HCT116 (cell line): ENCODE data around the gene ZNF670. TPM values are rescaled to one million over a fixed set of nuclear protein-coding genes. Genes with fewer than 3 reads are reported as not detected.

ENCODE experiments used
- ATAC-seq: fragments of 200-7000 bp; cut with Tn5 transposase; 2 replicates; pipeline ENCODE4 v1.9.1; 2020; ENCODE audit warnings: mild to moderate bottlenecking, moderate library complexity
- BruUV-seq: library from RNA; stranded (reverse); fragments of 400-500 nt; replicated peaks from 2 replicates; lab custom pipeline; 2021; lab: Mats Ljungman, UMichigan
- CTCF ChIA-PET: fragments of 300-600 bp; sonication (Branson Sonifier 250); formaldehyde crosslinking; loops from one replicate; lab custom pipeline; 2021; ENCODE audit warnings: antibody characterized with exemption; lab: Charles Lee
- POLR2A ChIA-PET: fragments of 300-600, 350-600 bp; sonication (Branson Sonifier 250); formaldehyde crosslinking; loops from one replicate; lab custom pipeline; 2021; ENCODE audit warnings: antibody characterized with exemption; lab: Charles Lee
- RAD21 ChIA-PET, 2 experiments: fragments of 300-600 bp; sonication (Branson Sonifier 250); formaldehyde crosslinking; loops; one replicate each; lab custom pipeline; 2023; ENCODE audit warnings: low total read pairs in 2 of 2; ENCODE audit not compliant: uncharacterized antibody in 2 of 2, unreplicated experiment in 2 of 2, low non-redundant PET in 1 of 2; lab: Charles Lee
- DNase-seq: peaks from one replicate; pipeline ENCODE4 v3.0.0-alpha.2; 2010; ENCODE audit warnings: low read depth, low spot score
- H2AFZ ChIP-seq: fragments of 200-600 bp; shearing (Covaris generic), sonication (generic); 2 replicates; pipeline ENCODE4 v1.6.1; 2017; ENCODE audit warnings: low read depth, mixed run types, mixed read lengths, antibody characterized with exemption, low read length; ENCODE audit not compliant: poor library complexity, severe bottlenecking
- H3K27ac ChIP-seq: 2 replicates; pipeline ENCODE4 v1.5.1; 2012; ENCODE audit warnings: low read depth, low read length
- H3K27me3 ChIP-seq: fragments of 200-600 bp; sonication (generic); 2 replicates; pipeline ENCODE4 v1.6.1; 2016; ENCODE audit warnings: mixed run types, low read length, mixed read lengths; ENCODE audit not compliant: insufficient read depth
- H3K36me3 ChIP-seq, 2 experiments: fragments of 200-500 bp in 1 of 2; fragments of 200-600 bp in 1 of 2; sonication (Bioruptor generic) in 1 of 2; sonication (generic) in 1 of 2; 2 replicates each; pipeline versions ENCODE4 v1.5.1 to v1.6.1; 2014 to 2016; ENCODE audit warnings: low read length in 2 of 2, inconsistent platforms in 1 of 2, mixed read lengths in 1 of 2, mixed run types in 1 of 2; ENCODE audit not compliant: insufficient read depth in 2 of 2, control insufficient read depth in 1 of 2
- H3K4me1 ChIP-seq, 2 experiments: fragments of 200-600 bp in 1 of 2; sonication (generic) in 1 of 2; 2 replicates each; pipeline versions ENCODE4 v1.5.1 to v1.6.1; 2012 to 2017; ENCODE audit warnings: low read length in 2 of 2, inconsistent platforms in 1 of 2, mild to moderate bottlenecking in 1 of 2, mixed read lengths in 1 of 2, mixed run types in 1 of 2, moderate library complexity in 1 of 2; ENCODE audit not compliant: insufficient read depth in 2 of 2, control insufficient read depth in 1 of 2
- H3K4me2 ChIP-seq: fragments of 200-600 bp; sonication (generic); 2 replicates; pipeline ENCODE4 v1.6.1; 2017; ENCODE audit warnings: mixed run types, low read length, mixed read lengths
- H3K4me3 ChIP-seq, 2 experiments: fragments of 200-600 bp in 1 of 2; sonication (generic) in 1 of 2; replicated peaks in 1 of 2; 2 replicates each; pipeline ENCODE4 v1.5.1; 2011 to 2016; ENCODE audit warnings: low read length in 2 of 2, control low read depth in 1 of 2, low read depth in 1 of 2, mild to moderate bottlenecking in 1 of 2, mixed read lengths in 1 of 2, mixed run types in 1 of 2
- H3K79me2 ChIP-seq: fragments of 200-600 bp; sonication (generic); 2 replicates; pipeline ENCODE4 v1.6.1; 2017; ENCODE audit warnings: mild to moderate bottlenecking, mixed run types, low read length, moderate library complexity, mixed read lengths; ENCODE audit not compliant: insufficient read depth
- H3K9ac ChIP-seq: fragments of 200-600 bp; sonication (generic); 2 replicates; pipeline ENCODE4 v1.6.1; 2016; ENCODE audit warnings: low read length, mixed read lengths
- H3K9me2 ChIP-seq: fragments of 200-600 bp; sonication (generic), shearing (Covaris generic); 2 replicates; pipeline ENCODE4 v1.6.1; 2017; ENCODE audit warnings: mixed run types, mild to moderate bottlenecking, moderate library complexity; ENCODE audit not compliant: insufficient read depth
- H3K9me3 ChIP-seq, 2 experiments: fragments of 200-500 bp in 1 of 2; fragments of 200-600 bp in 1 of 2; sonication (Bioruptor generic) in 1 of 2; sonication (generic) in 1 of 2; 2 replicates each; pipeline ENCODE4 v1.6.1; 2014 to 2017; ENCODE audit warnings: low read length in 2 of 2, mixed read lengths in 2 of 2, inconsistent platforms in 1 of 2, low read depth in 1 of 2, mild to moderate bottlenecking in 1 of 2, mixed run types in 1 of 2, moderate library complexity in 1 of 2; ENCODE audit not compliant: control insufficient read depth in 1 of 2, insufficient read depth in 1 of 2
- H4K20me1 ChIP-seq: fragments of 200-600 bp; sonication (generic), shearing (Covaris generic); 2 replicates; pipeline ENCODE4 v1.6.1; 2017; ENCODE audit warnings: mixed run types, mild to moderate bottlenecking, moderate library complexity; ENCODE audit not compliant: insufficient read depth
- CBX3 ChIP-seq: IDR thresholded peaks from 2 replicates; pipeline ENCODE4 v1.6.1; 2012; ENCODE audit warnings: low read depth
- CEBPB ChIP-seq: IDR thresholded peaks from 2 replicates; pipeline ENCODE4 v1.6.1; 2012; ENCODE audit warnings: low read depth
- ELF1 ChIP-seq: IDR thresholded peaks from 2 replicates; pipeline ENCODE4 v1.6.1; 2012; ENCODE audit warnings: low read depth, borderline replicate concordance
- EZH2phosphoT487 ChIP-seq: fragments of 200-600 bp; IDR thresholded peaks from 2 replicates; pipeline ENCODE4 v1.6.1; 2018; ENCODE audit warnings: antibody characterized with exemption, borderline replicate concordance
- FOSL1 ChIP-seq: IDR thresholded peaks from 2 replicates; pipeline ENCODE4 v1.6.1; 2012; ENCODE audit warnings: low read depth
- JUND ChIP-seq: IDR thresholded peaks from 2 replicates; pipeline ENCODE4 v1.6.1; 2012
- POLR2A ChIP-seq: IDR thresholded peaks from 2 replicates; pipeline ENCODE4 v1.7.0; 2011; ENCODE audit warnings: borderline replicate concordance; ENCODE audit not compliant: insufficient read depth, insufficient read length; ENCODE audit errors: extremely low read depth
- RAD21 ChIP-seq: IDR thresholded peaks from 2 replicates; pipeline ENCODE4 v1.6.1; 2012; ENCODE audit warnings: low read depth, mild to moderate bottlenecking
- SIN3A ChIP-seq: IDR thresholded peaks from 2 replicates; pipeline ENCODE4 v1.6.1; 2012; ENCODE audit warnings: low read depth
- SP1 ChIP-seq: IDR thresholded peaks from 2 replicates; pipeline ENCODE4 v1.6.1; 2012; ENCODE audit warnings: low read depth
- SRF ChIP-seq: IDR thresholded peaks from 2 replicates; pipeline ENCODE4 v1.6.1; 2012; ENCODE audit warnings: low read depth
- TCF7L2 ChIP-seq: IDR thresholded peaks from 2 replicates; pipeline ENCODE4 v1.7.0; 2011; ENCODE audit warnings: borderline replicate concordance, inconsistent platforms; ENCODE audit not compliant: insufficient read depth, insufficient read length; ENCODE audit errors: extremely low read depth
- YY1 ChIP-seq: IDR thresholded peaks from 2 replicates; pipeline ENCODE4 v1.6.1; 2011; ENCODE audit warnings: low read length, low read depth, moderate library complexity, mild to moderate bottlenecking; ENCODE audit not compliant: insufficient replicate concordance; ENCODE audit errors: extremely low read depth
- ZFX ChIP-seq: fragments of 450-650 bp; IDR thresholded peaks from 2 replicates; pipeline ENCODE4 v1.6.1; 2017
- ZNF274 ChIP-seq: fragments of 200-500 bp; sonication (Bioruptor generic); IDR thresholded peaks from 2 replicates; pipeline ENCODE4 v1.6.1; 2014; ENCODE audit warnings: mild to moderate bottlenecking, low read depth, low read length, inconsistent platforms
- intact Hi-C: fragments of 100-400 bp; cut with micrococcal nuclease; formaldehyde crosslinking; loops from 2 replicates; pipeline ENCODE4 v1.10.0; 2022
- total RNA-seq: library from RNA; stranded (reverse); gene quantifications from one replicate; pipeline ENCODE4 v1.2.1, GENCODE V29; 2021; ENCODE audit not compliant: unreplicated experiment
- TF ChIP-seq, protein P1 (sequence below): IDR thresholded peaks from 2 replicates; pipeline ENCODE4 v1.6.1; 2012; ENCODE audit warnings: low read depth
- TF ChIP-seq, protein P2 (sequence below): IDR thresholded peaks from 2 replicates; pipeline ENCODE4 v1.6.1; 2012

ZNF670 gene
- total RNA-seq, 1 experiment from 2014 or later, result 6.9 TPM

DNA sequence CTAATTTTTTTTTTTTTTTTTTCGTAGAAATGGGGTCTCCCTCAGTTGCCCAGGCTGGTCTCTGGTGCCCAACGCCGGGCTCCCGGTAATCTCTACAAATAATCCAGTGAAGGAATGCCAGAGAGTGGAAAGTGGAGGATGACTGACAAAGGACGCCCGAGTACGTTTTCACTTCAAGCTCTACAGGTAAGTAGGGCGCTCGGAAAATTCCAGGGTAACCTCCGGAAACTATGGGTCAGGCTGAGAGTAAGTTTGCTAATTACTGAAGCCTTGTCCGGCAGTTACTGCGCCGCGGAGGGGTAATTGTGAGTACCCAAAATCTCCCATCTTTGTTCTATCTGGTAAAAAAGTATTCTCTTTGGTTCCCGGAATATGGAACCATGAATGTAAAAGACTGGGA is 27.4 kb upstream of the ZNF670 start:
- H3K36me3 ChIP-seq, result peaks cover 7 to 16% of the 10 kb centered on the region in 2 experiments
- H3K9ac ChIP-seq, result no peak overlapping the region
- POLR2A ChIA-PET, result no interaction called here
- no peaks in the 10 kb centered on the region for H3K27me3 ChIP-seq
- H2AFZ ChIP-seq, result no peak overlapping the region
- TF ChIP-seq ELF1 (no peak), SP1 (no peak), SRF (no peak), TCF7L2 (no peak), RAD21 (no peak), YY1 (no peak), ZFX (no peak), SIN3A (no peak)
- TF ChIP-seq, all 23 proteins: peak for 0
- ChIA-PET CTCF (no interaction called here), RAD21 (no interaction called here)
- Histone ChIP-seq H3K4me1 (peaks cover 5 to 10% of the 10 kb centered on the region in 2 experiments; a peak in 2 of 4 replicates), H3K79me2 (peaks cover 22% of the 10 kb centered on the region), H3K27ac (no peak overlapping the region), H3K9me2 (no peaks in the 10 kb centered on the region), H3K9me3 (peaks cover 4 to 18% of the 10 kb centered on the region in 2 experiments; a peak in 2 of 4 replicates), H3K4me3 (no peak overlapping the region), H4K20me1 (no peaks in the 10 kb centered on the region), H3K4me2 (no peak overlapping the region)
- ATAC-seq, result no peak
- intact Hi-C loops, result loop anchor here (2.0 kb wide), 1 partner anchor 27 kb away; the partner anchor contains the start of gene ZNF670
- BruUV-seq, result no TSS peak
- DNase-seq, result no peak

DNA sequence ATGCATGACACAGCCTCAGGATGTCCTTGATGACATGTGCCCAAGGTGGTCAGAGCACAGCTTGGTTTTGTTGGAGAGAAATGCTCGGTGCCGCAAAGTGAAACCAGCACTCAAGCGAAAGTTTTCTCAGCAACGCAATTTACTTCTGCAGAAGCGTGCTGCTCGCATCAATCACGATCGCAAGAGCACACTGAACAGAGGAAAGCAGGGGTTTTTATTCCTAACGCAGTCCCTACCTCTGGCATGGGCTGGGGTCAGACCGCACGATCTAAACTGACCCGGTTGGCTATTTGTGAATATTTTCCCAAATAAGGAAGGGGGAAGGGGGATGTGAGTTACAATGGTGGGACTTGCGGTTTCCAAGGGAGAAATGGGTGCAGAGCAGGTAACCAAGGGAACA is 26.4 kb upstream of the ZNF670 start:
- Histone ChIP-seq H3K4me3 (no peak overlapping the region; a peak in 1 of 4 replicates), H2AFZ (no peak overlapping the region), H3K27ac (peak overlapping the region; percentile 84; the same call in 1 of the 2 replicates), H3K79me2 (peaks cover 22% of the 10 kb centered on the region), H3K27me3 (no peaks in the 10 kb centered on the region), H3K9me2 (no peaks in the 10 kb centered on the region), H3K9ac (no peak overlapping the region), H3K9me3 (peaks cover 10 to 26% of the 10 kb centered on the region in 2 experiments; a peak in 2 of 4 replicates), H3K4me1 (peaks cover 5 to 10% of the 10 kb centered on the region in 2 experiments; a peak in 2 of 4 replicates), H3K36me3 (peaks cover 14 to 24% of the 10 kb centered on the region in 2 experiments), H3K4me2 (peak overlapping the region; percentile 87; the same call in 1 of the 2 replicates), H4K20me1 (no peaks in the 10 kb centered on the region)
- intact Hi-C loops, result loop anchor here (2.0 kb wide), 1 partner anchor 26 kb away; the partner anchor contains the start of gene ZNF670
- ChIA-PET CTCF (no interaction called here), POLR2A (no interaction called here), RAD21 (no interaction called here)
- DNase-seq, result no peak
- no peak for ATAC-seq
- TF ChIP-seq FOSL1, result no peak
- no peak for TF ChIP-seq JUND
- no peak for TF ChIP-seq EZH2phosphoT487
- no peak for TF ChIP-seq ZNF274
- TF ChIP-seq, protein P1, sequence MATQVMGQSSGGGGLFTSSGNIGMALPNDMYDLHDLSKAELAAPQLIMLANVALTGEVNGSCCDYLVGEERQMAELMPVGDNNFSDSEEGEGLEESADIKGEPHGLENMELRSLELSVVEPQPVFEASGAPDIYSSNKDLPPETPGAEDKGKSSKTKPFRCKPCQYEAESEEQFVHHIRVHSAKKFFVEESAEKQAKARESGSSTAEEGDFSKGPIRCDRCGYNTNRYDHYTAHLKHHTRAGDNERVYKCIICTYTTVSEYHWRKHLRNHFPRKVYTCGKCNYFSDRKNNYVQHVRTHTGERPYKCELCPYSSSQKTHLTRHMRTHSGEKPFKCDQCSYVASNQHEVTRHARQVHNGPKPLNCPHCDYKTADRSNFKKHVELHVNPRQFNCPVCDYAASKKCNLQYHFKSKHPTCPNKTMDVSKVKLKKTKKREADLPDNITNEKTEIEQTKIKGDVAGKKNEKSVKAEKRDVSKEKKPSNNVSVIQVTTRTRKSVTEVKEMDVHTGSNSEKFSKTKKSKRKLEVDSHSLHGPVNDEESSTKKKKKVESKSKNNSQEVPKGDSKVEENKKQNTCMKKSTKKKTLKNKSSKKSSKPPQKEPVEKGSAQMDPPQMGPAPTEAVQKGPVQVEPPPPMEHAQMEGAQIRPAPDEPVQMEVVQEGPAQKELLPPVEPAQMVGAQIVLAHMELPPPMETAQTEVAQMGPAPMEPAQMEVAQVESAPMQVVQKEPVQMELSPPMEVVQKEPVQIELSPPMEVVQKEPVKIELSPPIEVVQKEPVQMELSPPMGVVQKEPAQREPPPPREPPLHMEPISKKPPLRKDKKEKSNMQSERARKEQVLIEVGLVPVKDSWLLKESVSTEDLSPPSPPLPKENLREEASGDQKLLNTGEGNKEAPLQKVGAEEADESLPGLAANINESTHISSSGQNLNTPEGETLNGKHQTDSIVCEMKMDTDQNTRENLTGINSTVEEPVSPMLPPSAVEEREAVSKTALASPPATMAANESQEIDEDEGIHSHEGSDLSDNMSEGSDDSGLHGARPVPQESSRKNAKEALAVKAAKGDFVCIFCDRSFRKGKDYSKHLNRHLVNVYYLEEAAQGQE, result no peak
- TF ChIP-seq, protein P2, sequence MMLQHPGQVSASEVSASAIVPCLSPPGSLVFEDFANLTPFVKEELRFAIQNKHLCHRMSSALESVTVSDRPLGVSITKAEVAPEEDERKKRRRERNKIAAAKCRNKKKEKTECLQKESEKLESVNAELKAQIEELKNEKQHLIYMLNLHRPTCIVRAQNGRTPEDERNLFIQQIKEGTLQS, result no peak
- no peak for TF ChIP-seq CEBPB
- no peak for TF ChIP-seq POLR2A
- no peak for TF ChIP-seq ELF1
- no peak for TF ChIP-seq CBX3
- TF ChIP-seq RAD21, result no peak
- no TSS peak for BruUV-seq
